HEK293 (cell line): ENCODE results near the gene SNX5.

Experiments used
- SCRT1 ChIP-seq: fragments of 450-650 bp; formaldehyde crosslinking; IDR thresholded peaks from 2 replicates; pipeline ENCODE4 v1.5.1; 2016; ENCODE audit warnings: missing biosample characterization, missing genetic modification characterization, borderline replicate concordance
- SETDB1 ChIP-seq: IDR thresholded peaks from one replicate; pipeline ENCODE4 v1.6.1; 2017; ENCODE audit warnings: mild to moderate bottlenecking, low read length, moderate library complexity, mixed read lengths; ENCODE audit not compliant: insufficient read length
- TCF7L2 ChIP-seq: IDR thresholded peaks from 2 replicates; pipeline ENCODE4 v1.6.1; 2011; ENCODE audit warnings: low read depth, mild to moderate bottlenecking, inconsistent platforms, low read length, moderate library complexity, borderline replicate concordance
- TRIM28 ChIP-seq: IDR thresholded peaks from 2 replicates; pipeline ENCODE4 v1.6.1; 2011; ENCODE audit warnings: low read length, control low read depth, borderline replicate concordance
- ZBTB7A ChIP-seq: fragments of 450-650 bp; formaldehyde crosslinking; IDR thresholded peaks from 2 replicates; pipeline ENCODE4 v1.5.1; 2016; ENCODE audit warnings: low read depth, missing biosample characterization, missing genetic modification characterization
- ZNF138 ChIP-seq: fragments of 450-650 bp; formaldehyde crosslinking; IDR thresholded peaks from 2 replicates; pipeline ENCODE4 v1.5.1; 2016; ENCODE audit warnings: missing biosample characterization, missing genetic modification characterization, borderline replicate concordance
- ZNF175 ChIP-seq: fragments of 450-650 bp; formaldehyde crosslinking; IDR thresholded peaks from 2 replicates; pipeline ENCODE4 v1.5.1; 2016; ENCODE audit warnings: missing biosample characterization, missing genetic modification characterization
- ZNF19 ChIP-seq: fragments of 450-650 bp; formaldehyde crosslinking; IDR thresholded peaks from 2 replicates; pipeline ENCODE4; 2016; ENCODE audit warnings: missing biosample characterization, missing genetic modification characterization, low read depth
- TF ChIP-seq, protein P1 (sequence below): fragments of 450-650 bp; formaldehyde crosslinking; IDR thresholded peaks from 2 replicates; pipeline ENCODE4 v1.5.1; 2016; ENCODE audit warnings: missing biosample characterization, missing genetic modification characterization
- TF ChIP-seq, protein P2 (sequence below): fragments of 450-650 bp; formaldehyde crosslinking; IDR thresholded peaks from 2 replicates; pipeline ENCODE4 v1.5.1; 2016; ENCODE audit warnings: missing biosample characterization, missing genetic modification characterization
- TF ChIP-seq, protein P3 (sequence below): fragments of 450-650 bp; formaldehyde crosslinking; IDR thresholded peaks from 2 replicates; pipeline ENCODE4 v1.5.1; 2016; ENCODE audit warnings: missing biosample characterization, missing genetic modification characterization
- TF ChIP-seq, protein P4 (sequence below): fragments of 450-650 bp; formaldehyde crosslinking; conservative IDR thresholded peaks from 2 replicates; pipeline ENCODE4 v1.5.1; 2016; ENCODE audit warnings: low read depth, missing biosample characterization, missing genetic modification characterization

DNA sequence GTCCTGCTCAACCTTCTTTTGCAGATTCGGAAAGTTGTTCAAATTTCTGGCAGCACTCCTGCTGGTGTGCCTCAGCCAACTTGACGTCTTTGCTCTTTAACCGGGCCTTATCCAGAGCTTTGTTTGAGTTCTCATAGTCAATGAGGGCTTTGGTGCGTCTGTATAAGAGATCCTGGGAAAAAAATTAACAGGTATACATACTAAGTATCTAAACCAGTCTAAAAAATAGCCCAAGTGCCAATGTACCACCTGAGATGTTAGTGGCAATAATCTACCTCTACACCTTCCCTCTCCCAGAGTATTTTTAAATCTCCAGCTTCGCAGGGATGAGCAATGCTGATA, 21.1 kb downstream of the SNX5 start:
- no peak for TF ChIP-seq ZNF138 (tag by site-specific recombination)
- TF ChIP-seq, protein P1, sequence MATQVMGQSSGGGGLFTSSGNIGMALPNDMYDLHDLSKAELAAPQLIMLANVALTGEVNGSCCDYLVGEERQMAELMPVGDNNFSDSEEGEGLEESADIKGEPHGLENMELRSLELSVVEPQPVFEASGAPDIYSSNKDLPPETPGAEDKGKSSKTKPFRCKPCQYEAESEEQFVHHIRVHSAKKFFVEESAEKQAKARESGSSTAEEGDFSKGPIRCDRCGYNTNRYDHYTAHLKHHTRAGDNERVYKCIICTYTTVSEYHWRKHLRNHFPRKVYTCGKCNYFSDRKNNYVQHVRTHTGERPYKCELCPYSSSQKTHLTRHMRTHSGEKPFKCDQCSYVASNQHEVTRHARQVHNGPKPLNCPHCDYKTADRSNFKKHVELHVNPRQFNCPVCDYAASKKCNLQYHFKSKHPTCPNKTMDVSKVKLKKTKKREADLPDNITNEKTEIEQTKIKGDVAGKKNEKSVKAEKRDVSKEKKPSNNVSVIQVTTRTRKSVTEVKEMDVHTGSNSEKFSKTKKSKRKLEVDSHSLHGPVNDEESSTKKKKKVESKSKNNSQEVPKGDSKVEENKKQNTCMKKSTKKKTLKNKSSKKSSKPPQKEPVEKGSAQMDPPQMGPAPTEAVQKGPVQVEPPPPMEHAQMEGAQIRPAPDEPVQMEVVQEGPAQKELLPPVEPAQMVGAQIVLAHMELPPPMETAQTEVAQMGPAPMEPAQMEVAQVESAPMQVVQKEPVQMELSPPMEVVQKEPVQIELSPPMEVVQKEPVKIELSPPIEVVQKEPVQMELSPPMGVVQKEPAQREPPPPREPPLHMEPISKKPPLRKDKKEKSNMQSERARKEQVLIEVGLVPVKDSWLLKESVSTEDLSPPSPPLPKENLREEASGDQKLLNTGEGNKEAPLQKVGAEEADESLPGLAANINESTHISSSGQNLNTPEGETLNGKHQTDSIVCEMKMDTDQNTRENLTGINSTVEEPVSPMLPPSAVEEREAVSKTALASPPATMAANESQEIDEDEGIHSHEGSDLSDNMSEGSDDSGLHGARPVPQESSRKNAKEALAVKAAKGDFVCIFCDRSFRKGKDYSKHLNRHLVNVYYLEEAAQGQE (tag by site-specific recombination), result no peak
- no peak for TF ChIP-seq SCRT1
- TF ChIP-seq TRIM28, result no peak
- no peak for TF ChIP-seq ZNF175
- TF ChIP-seq, protein P2, sequence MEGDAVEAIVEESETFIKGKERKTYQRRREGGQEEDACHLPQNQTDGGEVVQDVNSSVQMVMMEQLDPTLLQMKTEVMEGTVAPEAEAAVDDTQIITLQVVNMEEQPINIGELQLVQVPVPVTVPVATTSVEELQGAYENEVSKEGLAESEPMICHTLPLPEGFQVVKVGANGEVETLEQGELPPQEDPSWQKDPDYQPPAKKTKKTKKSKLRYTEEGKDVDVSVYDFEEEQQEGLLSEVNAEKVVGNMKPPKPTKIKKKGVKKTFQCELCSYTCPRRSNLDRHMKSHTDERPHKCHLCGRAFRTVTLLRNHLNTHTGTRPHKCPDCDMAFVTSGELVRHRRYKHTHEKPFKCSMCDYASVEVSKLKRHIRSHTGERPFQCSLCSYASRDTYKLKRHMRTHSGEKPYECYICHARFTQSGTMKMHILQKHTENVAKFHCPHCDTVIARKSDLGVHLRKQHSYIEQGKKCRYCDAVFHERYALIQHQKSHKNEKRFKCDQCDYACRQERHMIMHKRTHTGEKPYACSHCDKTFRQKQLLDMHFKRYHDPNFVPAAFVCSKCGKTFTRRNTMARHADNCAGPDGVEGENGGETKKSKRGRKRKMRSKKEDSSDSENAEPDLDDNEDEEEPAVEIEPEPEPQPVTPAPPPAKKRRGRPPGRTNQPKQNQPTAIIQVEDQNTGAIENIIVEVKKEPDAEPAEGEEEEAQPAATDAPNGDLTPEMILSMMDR, result no peak
- TF ChIP-seq TCF7L2, result no peak
- TF ChIP-seq SETDB1, result no peak
- TF ChIP-seq, protein P3, sequence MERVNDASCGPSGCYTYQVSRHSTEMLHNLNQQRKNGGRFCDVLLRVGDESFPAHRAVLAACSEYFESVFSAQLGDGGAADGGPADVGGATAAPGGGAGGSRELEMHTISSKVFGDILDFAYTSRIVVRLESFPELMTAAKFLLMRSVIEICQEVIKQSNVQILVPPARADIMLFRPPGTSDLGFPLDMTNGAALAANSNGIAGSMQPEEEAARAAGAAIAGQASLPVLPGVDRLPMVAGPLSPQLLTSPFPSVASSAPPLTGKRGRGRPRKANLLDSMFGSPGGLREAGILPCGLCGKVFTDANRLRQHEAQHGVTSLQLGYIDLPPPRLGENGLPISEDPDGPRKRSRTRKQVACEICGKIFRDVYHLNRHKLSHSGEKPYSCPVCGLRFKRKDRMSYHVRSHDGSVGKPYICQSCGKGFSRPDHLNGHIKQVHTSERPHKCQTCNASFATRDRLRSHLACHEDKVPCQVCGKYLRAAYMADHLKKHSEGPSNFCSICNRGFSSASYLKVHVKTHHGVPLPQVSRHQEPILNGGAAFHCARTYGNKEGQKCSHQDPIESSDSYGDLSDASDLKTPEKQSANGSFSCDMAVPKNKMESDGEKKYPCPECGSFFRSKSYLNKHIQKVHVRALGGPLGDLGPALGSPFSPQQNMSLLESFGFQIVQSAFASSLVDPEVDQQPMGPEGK (tag by site-specific recombination), result no peak
- TF ChIP-seq, protein P4, sequence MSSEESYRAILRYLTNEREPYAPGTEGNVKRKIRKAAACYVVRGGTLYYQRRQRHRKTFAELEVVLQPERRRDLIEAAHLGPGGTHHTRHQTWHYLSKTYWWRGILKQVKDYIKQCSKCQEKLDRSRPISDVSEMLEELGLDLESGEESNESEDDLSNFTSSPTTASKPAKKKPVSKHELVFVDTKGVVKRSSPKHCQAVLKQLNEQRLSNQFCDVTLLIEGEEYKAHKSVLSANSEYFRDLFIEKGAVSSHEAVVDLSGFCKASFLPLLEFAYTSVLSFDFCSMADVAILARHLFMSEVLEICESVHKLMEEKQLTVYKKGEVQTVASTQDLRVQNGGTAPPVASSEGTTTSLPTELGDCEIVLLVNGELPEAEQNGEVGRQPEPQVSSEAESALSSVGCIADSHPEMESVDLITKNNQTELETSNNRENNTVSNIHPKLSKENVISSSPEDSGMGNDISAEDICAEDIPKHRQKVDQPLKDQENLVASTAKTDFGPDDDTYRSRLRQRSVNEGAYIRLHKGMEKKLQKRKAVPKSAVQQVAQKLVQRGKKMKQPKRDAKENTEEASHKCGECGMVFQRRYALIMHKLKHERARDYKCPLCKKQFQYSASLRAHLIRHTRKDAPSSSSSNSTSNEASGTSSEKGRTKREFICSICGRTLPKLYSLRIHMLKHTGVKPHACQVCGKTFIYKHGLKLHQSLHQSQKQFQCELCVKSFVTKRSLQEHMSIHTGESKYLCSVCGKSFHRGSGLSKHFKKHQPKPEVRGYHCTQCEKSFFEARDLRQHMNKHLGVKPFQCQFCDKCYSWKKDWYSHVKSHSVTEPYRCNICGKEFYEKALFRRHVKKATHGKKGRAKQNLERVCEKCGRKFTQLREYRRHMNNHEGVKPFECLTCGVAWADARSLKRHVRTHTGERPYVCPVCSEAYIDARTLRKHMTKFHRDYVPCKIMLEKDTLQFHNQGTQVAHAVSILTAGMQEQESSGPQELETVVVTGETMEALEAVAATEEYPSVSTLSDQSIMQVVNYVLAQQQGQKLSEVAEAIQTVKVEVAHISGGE (tag by site-specific recombination), result no peak
- no peak for TF ChIP-seq ZNF19
- no peak for TF ChIP-seq ZBTB7A (tag by site-specific recombination)
